Gastroesophageal sphincter (tissue), 4 donors: ENCODE measurements around the gene CLDN1. TPM values are rescaled to one million over a fixed set of nuclear protein-coding genes. Genes with fewer than 3 reads are reported as not detected.

Source experiments
- ATAC-seq: fragments of 150-250 bp; one replicate; pipeline ENCODE4 v1.9.1; 2016; ENCODE audit warnings: mild to moderate bottlenecking, moderate library complexity
- H3K27ac ChIP-seq, 4 donors: fragments of 200-600 bp; sonication (generic) in 3 of 4; 1 replicate in 3 of 4; 2 replicates in 1 of 4; pipeline ENCODE4 v1.5.1; 2016 to 2019
- H3K27me3 ChIP-seq: fragments of 200-600 bp; sonication (generic); one replicate; pipeline ENCODE4 v1.5.1; 2019
- H3K36me3 ChIP-seq, 2 donors: fragments of 200-600 bp; sonication (generic); one replicate each; pipeline ENCODE4 v1.5.1; 2019; ENCODE audit warnings: control low read depth in 1 of 2
- H3K4me1 ChIP-seq, 3 donors: fragments of 200-600 bp; sonication (generic); 1 replicate in 2 of 3; 2 replicates in 1 of 3; pipeline ENCODE4 v1.5.1; 2016 to 2019; ENCODE audit warnings: control low read depth in 2 of 3
- H3K4me3 ChIP-seq, 2 donors: fragments of 200-600 bp; sonication (generic); one replicate each; pipeline ENCODE4 v1.5.1; 2019; ENCODE audit warnings: mild to moderate bottlenecking in 1 of 2, moderate library complexity in 1 of 2
- H3K9me3 ChIP-seq, 3 donors: fragments of 200-600 bp; sonication (generic); one replicate each; pipeline ENCODE4 v1.5.1; 2017 to 2019; ENCODE audit warnings: control low read depth in 2 of 3
- EP300 ChIP-seq: sonication (generic); formaldehyde crosslinking; IDR thresholded peaks from one replicate; pipeline ENCODE4 v1.6.1; 2017; ENCODE audit warnings: antibody characterized with exemption, mild to moderate bottlenecking
- POLR2A ChIP-seq, 2 donors: fragments of 450-650 bp; IDR thresholded peaks; one replicate each; pipeline ENCODE4 v1.6.1; 2017; ENCODE audit warnings: antibody characterized with exemption in 2 of 2, mild to moderate bottlenecking in 2 of 2, moderate library complexity in 1 of 2
- POLR2AphosphoS5 ChIP-seq: sonication (generic); formaldehyde crosslinking; IDR thresholded peaks from one replicate; pipeline ENCODE4 v1.6.1; 2017; ENCODE audit warnings: antibody characterized with exemption
- WGBS, 2 donors: methylation state at CpG; one replicate each; pipeline ENCODE4 v1.1.5; 2018; ENCODE audit warnings: low coverage in 1 of 2; 5-methylcytosine and 5-hydroxymethylcytosine counted together
- total RNA-seq, 4 donors: library from RNA; depleted of rRNA; stranded (reverse); fragments of >200 nt; gene quantifications; one replicate each; pipeline ENCODE4 v1.1.0, GENCODE V29; 2016
- TF ChIP-seq, protein P1 (sequence below), 4 experiments: fragments of 200-600 bp in 2 of 4; fragments of 450-650 bp in 2 of 4; sonication (generic) in 1 of 4; IDR thresholded peaks; one replicate each; pipeline ENCODE4 v1.5.1; 2017 to 2019; ENCODE audit warnings: antibody characterized with exemption in 4 of 4, mild to moderate bottlenecking in 2 of 4, moderate library complexity in 2 of 4

CLDN1 gene
- total RNA-seq, 4 donors from 2014 or later: 0.50 to 5.3 (median 1.8) TPM

DNA sequence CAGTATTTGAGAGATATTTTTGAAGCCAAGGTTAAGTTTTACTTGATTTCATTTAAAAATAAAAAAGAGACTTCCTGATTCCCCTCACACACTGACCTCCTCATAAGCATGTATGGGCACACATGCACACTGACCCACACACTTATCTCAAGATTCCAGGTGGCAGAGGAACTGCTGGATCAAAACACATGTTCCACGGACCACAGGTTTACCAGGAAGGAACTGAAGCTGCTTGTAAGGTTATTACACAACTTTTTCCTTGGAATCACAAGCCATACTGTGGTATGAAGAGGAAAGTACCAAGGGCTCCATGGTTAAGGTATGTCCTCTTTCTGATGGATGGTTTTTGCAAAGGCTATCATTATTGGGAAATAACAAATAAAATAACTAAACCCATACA lies 7.5 kb downstream of the CLDN1 start:
- TF ChIP-seq POLR2A (IDR thresholded peaks at IDR 0.05): no peak
- TF ChIP-seq, protein P1, sequence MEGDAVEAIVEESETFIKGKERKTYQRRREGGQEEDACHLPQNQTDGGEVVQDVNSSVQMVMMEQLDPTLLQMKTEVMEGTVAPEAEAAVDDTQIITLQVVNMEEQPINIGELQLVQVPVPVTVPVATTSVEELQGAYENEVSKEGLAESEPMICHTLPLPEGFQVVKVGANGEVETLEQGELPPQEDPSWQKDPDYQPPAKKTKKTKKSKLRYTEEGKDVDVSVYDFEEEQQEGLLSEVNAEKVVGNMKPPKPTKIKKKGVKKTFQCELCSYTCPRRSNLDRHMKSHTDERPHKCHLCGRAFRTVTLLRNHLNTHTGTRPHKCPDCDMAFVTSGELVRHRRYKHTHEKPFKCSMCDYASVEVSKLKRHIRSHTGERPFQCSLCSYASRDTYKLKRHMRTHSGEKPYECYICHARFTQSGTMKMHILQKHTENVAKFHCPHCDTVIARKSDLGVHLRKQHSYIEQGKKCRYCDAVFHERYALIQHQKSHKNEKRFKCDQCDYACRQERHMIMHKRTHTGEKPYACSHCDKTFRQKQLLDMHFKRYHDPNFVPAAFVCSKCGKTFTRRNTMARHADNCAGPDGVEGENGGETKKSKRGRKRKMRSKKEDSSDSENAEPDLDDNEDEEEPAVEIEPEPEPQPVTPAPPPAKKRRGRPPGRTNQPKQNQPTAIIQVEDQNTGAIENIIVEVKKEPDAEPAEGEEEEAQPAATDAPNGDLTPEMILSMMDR (IDR thresholded peaks at IDR 0.05): no peak
- TF ChIP-seq POLR2AphosphoS5: no peak
- no peak for TF ChIP-seq EP300
- Histone ChIP-seq H3K27me3 (peaks cover 3% of the 10 kb centered on the region), H3K4me3 (no peak overlapping the region), H3K36me3 (no peaks in the 10 kb centered on the region), H3K4me1 (no peaks in the 10 kb centered on the region), H3K9me3 (no peaks in the 10 kb centered on the region), H3K27ac (no peak overlapping the region)
- WGBS, 2 donors: 60 to 100% methylated on average over 1 of the region's 1 CpG
- ATAC-seq: no peak

DNA sequence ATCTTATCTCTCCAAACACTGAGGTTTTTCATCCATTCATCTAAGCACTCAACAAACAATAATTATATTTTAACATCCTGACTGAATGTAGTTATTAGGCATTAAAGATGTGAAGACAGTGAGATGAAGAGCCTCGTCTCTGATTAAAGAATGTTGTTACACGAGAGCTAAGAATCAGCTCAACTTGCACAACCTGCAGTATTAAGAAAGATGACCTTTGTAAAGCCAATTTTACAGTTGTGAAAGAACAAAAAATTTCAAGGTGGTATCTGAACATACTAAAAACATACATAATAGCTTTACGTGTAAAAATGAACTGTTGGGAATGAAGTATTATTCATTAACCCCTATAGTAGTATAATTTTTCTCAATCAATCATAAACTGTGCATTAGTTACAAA lies 12.8 kb downstream of the CLDN1 start:
- no peak for ATAC-seq
- Histone ChIP-seq H3K36me3 (no peaks in the 10 kb centered on the region), H3K27ac (no peak overlapping the region), H3K4me3 (no peak overlapping the region), H3K4me1 (peaks cover 0 to 5% (median 0%) of the 10 kb centered on the region in 3 donors), H3K9me3 (no peaks in the 10 kb centered on the region), H3K27me3 (no peaks in the 10 kb centered on the region)
- TF ChIP-seq POLR2AphosphoS5: no peak
- no peak for TF ChIP-seq POLR2A (IDR thresholded peaks at IDR 0.05)
- TF ChIP-seq EP300: no peak
- TF ChIP-seq, protein P1 (IDR thresholded peaks at IDR 0.05): no peak
- 48 to 51% methylated on average over 3 of the region's 3 CpGs for WGBS, 2 donors

DNA sequence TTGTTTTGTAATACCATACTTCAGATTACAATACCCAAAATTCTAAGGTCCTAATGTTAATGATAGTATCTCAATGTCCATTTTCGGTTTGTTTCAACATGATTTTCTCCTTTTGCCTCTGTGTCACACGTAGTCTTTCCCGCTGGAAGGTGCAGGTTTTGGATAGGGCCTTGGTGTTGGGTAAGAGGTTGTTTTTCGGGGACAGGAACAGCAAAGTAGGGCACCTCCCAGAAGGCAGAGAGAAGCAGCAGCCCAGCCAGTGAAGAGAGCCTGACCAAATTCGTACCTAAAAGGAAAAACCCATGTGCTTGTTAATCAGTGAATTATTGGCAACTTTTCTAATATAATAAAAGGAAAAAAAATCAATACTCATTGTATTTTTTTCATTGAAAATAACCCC lies 14.1 kb downstream of the CLDN1 start:
- Histone ChIP-seq H3K9me3 (no peaks in the 10 kb centered on the region), H3K4me3 (no peak overlapping the region), H3K27ac (no peak overlapping the region), H3K4me1 (peaks cover 0 to 5% (median 0%) of the 10 kb centered on the region in 3 donors), H3K27me3 (no peaks in the 10 kb centered on the region), H3K36me3 (no peaks in the 10 kb centered on the region)
- ATAC-seq: no peak
- WGBS, 2 donors: 85 to 93% methylated on average over 3 to 5 of the region's 5 CpGs
- TF ChIP-seq EP300 (no peak), POLR2AphosphoS5 (no peak), POLR2A (IDR thresholded peaks at IDR 0.05) (no peak)
- TF ChIP-seq, protein P1 (IDR thresholded peaks at IDR 0.05): no peak

DNA sequence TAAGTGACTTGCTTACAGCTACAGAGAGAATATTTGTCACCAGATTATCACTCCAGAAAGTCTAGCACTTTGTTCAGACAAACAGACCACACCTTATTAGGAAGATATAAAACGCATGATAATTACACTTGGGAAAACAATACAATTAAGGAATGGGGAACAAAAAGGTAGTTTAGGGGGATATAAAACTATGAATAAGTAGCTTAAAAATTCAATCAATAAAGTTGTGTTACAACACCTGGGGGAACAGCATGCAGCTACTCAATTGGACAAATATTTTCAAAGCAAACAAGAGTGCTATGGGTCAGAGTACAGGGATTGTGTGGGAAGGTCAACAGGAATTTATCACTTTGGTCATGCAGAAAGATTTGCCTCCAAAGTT lies 15.1 kb downstream of the CLDN1 start:
- Histone ChIP-seq H3K4me1 (peaks cover 0 to 5% (median 0%) of the 10 kb centered on the region in 3 donors), H3K4me3 (no peak overlapping the region), H3K27ac (peak overlapping the region in 1 of 4 donors; percentile 42), H3K36me3 (no peaks in the 10 kb centered on the region), H3K27me3 (no peaks in the 10 kb centered on the region), H3K9me3 (no peaks in the 10 kb centered on the region)
- WGBS, 2 donors: 64 to 79% methylated on average over 1 of the region's 1 CpG
- no peak for ATAC-seq
- TF ChIP-seq, protein P1 (IDR thresholded peaks at IDR 0.05): no peak
- no peak for TF ChIP-seq EP300
- no peak for TF ChIP-seq POLR2AphosphoS5
- TF ChIP-seq POLR2A (IDR thresholded peaks at IDR 0.05): no peak

DNA sequence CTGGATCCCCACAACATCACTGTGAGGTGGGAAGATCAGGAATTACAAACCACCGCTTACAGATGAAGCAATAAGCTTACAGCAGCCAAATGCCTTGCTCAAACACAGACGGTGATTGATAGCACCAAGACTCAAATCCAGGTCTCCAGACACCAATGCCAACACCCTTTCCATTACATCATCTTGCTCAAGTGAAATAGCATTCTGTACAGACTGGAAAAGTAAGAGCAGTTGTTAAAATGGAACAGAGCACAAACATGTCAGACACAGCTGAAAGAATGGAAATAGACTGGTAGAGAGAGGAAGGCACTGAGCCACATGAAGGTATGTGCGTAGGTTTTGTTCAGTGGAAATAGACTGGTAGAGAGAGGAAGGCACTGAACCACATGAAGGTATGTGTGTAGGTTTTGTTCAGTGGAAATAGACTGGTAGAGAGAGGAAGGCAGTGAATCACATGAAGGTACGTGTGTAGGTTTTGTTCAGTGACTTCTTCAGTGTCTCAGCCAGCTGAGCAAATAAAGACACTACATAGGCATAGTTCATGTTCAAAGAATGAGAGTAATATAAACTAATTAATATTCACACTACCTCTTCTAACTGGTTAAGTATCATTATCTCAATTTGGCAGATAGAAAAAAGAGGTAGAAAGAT lies 15.6 kb downstream of the CLDN1 start:
- Histone ChIP-seq H3K4me3 (no peak overlapping the region), H3K4me1 (peaks cover 0 to 5% (median 0%) of the 10 kb centered on the region in 3 donors), H3K27ac (peak overlapping the region in 2 of 4 donors; percentile 42 to 56), H3K27me3 (no peaks in the 10 kb centered on the region), H3K9me3 (no peaks in the 10 kb centered on the region), H3K36me3 (no peaks in the 10 kb centered on the region)
- peak; percentile 90 for ATAC-seq
- TF ChIP-seq POLR2AphosphoS5: peak; percentile 78
- TF ChIP-seq POLR2A (IDR thresholded peaks at IDR 0.05): no peak
- 38 to 48% methylated on average over 3 to 4 of the region's 4 CpGs for WGBS, 2 donors
